ENCODE measurements around the gene SKP2.

SKP2 gene

GRCh38 chr5:36202521-36202961, 50.6 kb downstream of the SKP2 start:
- no peak for DNase-seq

GRCh38 chr5:36205329-36205728, 53.4 kb downstream of the SKP2 start:
- no peak for DNase-seq

GRCh38 chr5:36206913-36207312, 55.0 kb downstream of the SKP2 start:
- no peak for DNase-seq

GRCh38 chr5:36208786-36209185, 56.9 kb downstream of the SKP2 start:
- DNase-seq, result no peak

- no peak for DNase-seq
Measured at GRCh38 chr5:36209664-36210063, 57.8 kb downstream of the SKP2 start.

- DNase-seq, result no peak
Measured at GRCh38 chr5:36214436-36214835, 62.5 kb downstream of the SKP2 start.

GRCh38 chr5:36215910-36216309, 64.0 kb downstream of the SKP2 start:
- no peak for DNase-seq

GRCh38 chr5:36217567-36217966, 65.7 kb downstream of the SKP2 start:
- no peak for DNase-seq

GRCh38 chr5:36217988-36218387, 66.1 kb downstream of the SKP2 start:
- no peak for DNase-seq

GRCh38 chr5:36222620-36223019, 70.7 kb downstream of the SKP2 start:
- no peak for DNase-seq

- no peak for DNase-seq
Measured at GRCh38 chr5:36227046-36227445, 75.1 kb downstream of the SKP2 start.

GRCh38 chr5:36228505-36228904, 76.6 kb downstream of the SKP2 start:
- DNase-seq, result no peak

- DNase-seq, result no peak
Measured at GRCh38 chr5:36230151-36230790, 78.4 kb downstream of the SKP2 start.

- no peak for DNase-seq
Measured at GRCh38 chr5:36232533-36232932, 80.6 kb downstream of the SKP2 start.

Data from activated CD4-positive, alpha-beta T cell treated with anti-CD3 and anti-CD28 coated beads, Interleukin-2, amount 50 U/mL, for 16 hours (primary cell).